ENCODE measurements around the gene PARVB.

- TF ChIP-seq CTCF (conservative IDR thresholded peaks at IDR 0.05), result peak; percentile 90
- TF ChIP-seq EZH2 (IDR thresholded peaks at IDR 0.05; ENCODE audit: low read depth), result no peak
Observed at GRCh38 chr22:44080936-44081861, 57.1 kb downstream of the PARVB start.
